Measurements from ENCODE around the gene SUSD3. TPM values are rescaled to one million over a fixed set of nuclear protein-coding genes. Genes with fewer than 3 reads are reported as not detected.

SUSD3 gene
- total RNA-seq, 1 experiment from 2014 or later: 2.2 TPM

- no peaks in the 10 kb centered on the region for H3K4me1 Mint-ChIP-seq (ENCODE audit: low read depth, unreplicated experiment)
- POLR2A ChIA-PET: no interaction called here
- no peaks in the 10 kb centered on the region for H3K36me3 ChIP-seq (ENCODE audit: control insufficient read depth, insufficient read depth, low read length)
- peak; percentile 62 to 84 for DNase-seq
- H3K4me1 ChIP-seq: peaks cover 16% of the 10 kb centered on the region
- intact Hi-C loops (cut with micrococcal nuclease; ENCODE audit: unreplicated experiment): no loop called here
- no peaks in the 10 kb centered on the region for H3K9me3 Mint-ChIP-seq (ENCODE audit: unreplicated experiment)
- no peak overlapping the region for H3K4me3 Mint-ChIP-seq (ENCODE audit: unreplicated experiment)
- H3K4me3 ChIP-seq (ENCODE audit: low read depth, low read length): no peak overlapping the region
- no peaks in the 10 kb centered on the region for H3K27me3 Mint-ChIP-seq (ENCODE audit: insufficient read depth, unreplicated experiment)
- H3K27ac Mint-ChIP-seq (ENCODE audit: unreplicated experiment): no peak overlapping the region
- no peaks in the 10 kb centered on the region for H3K9me3 ChIP-seq
- H3K36me3 Mint-ChIP-seq (ENCODE audit: insufficient read depth, unreplicated experiment): no peaks in the 10 kb centered on the region
- TF ChIP-seq CTCF (IDR thresholded peaks at IDR 0.05; ENCODE audit: insufficient read depth in 1 of 2, low read depth in 1 of 2, low read length in 1 of 2, severe bottlenecking in 1 of 2, unreplicated experiment in 1 of 2): peak in 1 of 2 experiments; percentile 20
- CTCF ChIA-PET: no interaction called here
- H3K27me3 ChIP-seq (replicated peaks; ENCODE audit: control insufficient read depth, insufficient read depth, low read length): no peaks in the 10 kb centered on the region
- BruUV-seq (replicated peaks): no TSS peak
Measured at GRCh38 chr9:93061791-93062763, 3.6 kb downstream of the SUSD3 start.

- Histone ChIP-seq H3K9me3 (no peaks in the 10 kb centered on the region), H3K27me3 (replicated peaks; ENCODE audit: control insufficient read depth, insufficient read depth, low read length) (no peaks in the 10 kb centered on the region), H3K4me3 (ENCODE audit: low read depth, low read length) (no peak overlapping the region), H3K4me1 (peaks cover 16% of the 10 kb centered on the region), H3K36me3 (ENCODE audit: control insufficient read depth, insufficient read depth, low read length) (no peaks in the 10 kb centered on the region)
- H3K36me3 Mint-ChIP-seq (ENCODE audit: insufficient read depth, unreplicated experiment): no peaks in the 10 kb centered on the region
- ChIA-PET CTCF (no interaction called here), POLR2A (no interaction called here)
- H3K9me3 Mint-ChIP-seq (ENCODE audit: unreplicated experiment): no peaks in the 10 kb centered on the region
- no peak for DNase-seq
- H3K27me3 Mint-ChIP-seq (ENCODE audit: insufficient read depth, unreplicated experiment): no peaks in the 10 kb centered on the region
- intact Hi-C loops (cut with micrococcal nuclease; ENCODE audit: unreplicated experiment): no loop called here
- H3K4me3 Mint-ChIP-seq (ENCODE audit: unreplicated experiment): no peak overlapping the region
- no peak overlapping the region for H3K27ac Mint-ChIP-seq (ENCODE audit: unreplicated experiment)
- no peaks in the 10 kb centered on the region for H3K4me1 Mint-ChIP-seq (ENCODE audit: low read depth, unreplicated experiment)
- TF ChIP-seq CTCF (IDR thresholded peaks at IDR 0.05; ENCODE audit: insufficient read depth in 1 of 2, low read depth in 1 of 2, low read length in 1 of 2, severe bottlenecking in 1 of 2, unreplicated experiment in 1 of 2): no peak
- BruUV-seq (replicated peaks): no TSS peak
Measured at GRCh38 chr9:93064392-93065134, 6.1 kb downstream of the SUSD3 start.

DNA sequence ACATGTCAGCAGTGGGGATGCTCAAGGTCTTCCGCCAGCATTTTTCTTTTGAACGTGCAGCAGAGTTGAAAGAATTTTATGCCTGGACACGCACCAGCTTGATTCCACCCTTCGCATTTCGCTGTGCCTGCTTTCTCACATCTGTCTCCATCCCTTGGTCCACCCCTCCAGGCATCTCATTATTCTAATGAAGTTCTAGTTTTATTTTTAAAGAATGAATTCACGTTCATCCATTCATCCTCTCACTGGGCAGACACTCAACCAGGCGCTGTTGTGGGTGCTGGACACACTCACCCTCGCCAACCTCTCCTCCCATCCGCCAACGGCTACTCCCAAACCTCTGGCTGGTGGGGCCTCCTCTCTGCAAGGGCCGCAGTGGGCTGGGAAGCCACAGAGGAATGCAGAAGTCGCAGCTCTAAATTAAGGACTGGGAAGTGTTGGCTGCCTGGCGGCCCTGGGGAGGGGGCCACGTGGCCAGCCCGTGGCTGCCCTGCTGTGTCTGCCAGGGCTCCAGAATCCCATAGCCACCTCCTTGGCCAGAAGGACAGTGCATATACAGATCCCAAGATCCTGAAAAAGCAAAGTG, 6.7 kb downstream of the SUSD3 start:
- Mint-ChIP-seq H3K9me3 (ENCODE audit: unreplicated experiment) (no peaks in the 10 kb centered on the region), H3K27ac (ENCODE audit: unreplicated experiment) (no peak overlapping the region), H3K4me1 (ENCODE audit: low read depth, unreplicated experiment) (no peaks in the 10 kb centered on the region), H3K36me3 (ENCODE audit: insufficient read depth, unreplicated experiment) (no peaks in the 10 kb centered on the region), H3K4me3 (ENCODE audit: unreplicated experiment) (no peak overlapping the region), H3K27me3 (ENCODE audit: insufficient read depth, unreplicated experiment) (no peaks in the 10 kb centered on the region)
- ChIA-PET CTCF (no interaction called here), POLR2A (no interaction called here)
- TF ChIP-seq CTCF (IDR thresholded peaks at IDR 0.05; ENCODE audit: insufficient read depth in 1 of 2, low read depth in 1 of 2, low read length in 1 of 2, severe bottlenecking in 1 of 2, unreplicated experiment in 1 of 2): no peak
- H3K4me3 ChIP-seq (ENCODE audit: low read depth, low read length): no peak overlapping the region
- DNase-seq: no peak
- no peaks in the 10 kb centered on the region for H3K27me3 ChIP-seq (replicated peaks; ENCODE audit: control insufficient read depth, insufficient read depth, low read length)
- BruUV-seq (replicated peaks): no TSS peak
- peaks cover 16% of the 10 kb centered on the region for H3K4me1 ChIP-seq
- intact Hi-C loops (cut with micrococcal nuclease; ENCODE audit: unreplicated experiment): no loop called here
- H3K36me3 ChIP-seq (ENCODE audit: control insufficient read depth, insufficient read depth, low read length): no peaks in the 10 kb centered on the region
- no peaks in the 10 kb centered on the region for H3K9me3 ChIP-seq
